Measurements from ENCODE around the gene ACER3. TPM values are rescaled to one million over a fixed set of nuclear protein-coding genes. Genes with fewer than 3 reads are reported as not detected.

The ACER3 gene
- polyA plus RNA-seq, 3 donors: 22.9 to 45.4 (median 23.6) TPM

GRCh38 chr11:76999597-76999996 is 138.9 kb downstream of the ACER3 start:
- Histone ChIP-seq H3K4me2 (replicated peaks; ENCODE audit: extremely low read depth, low read length, poor library complexity, severe bottlenecking) (no peak overlapping the region), H3K27me3 (ENCODE audit: control insufficient read depth in 2 of 2, insufficient read depth in 2 of 2, low read length in 2 of 2) (no peaks in the 10 kb centered on the region), H3K9ac (ENCODE audit: insufficient read depth, low read length, poor library complexity, severe bottlenecking) (no peak overlapping the region), H3K36me3 (replicated peaks in 1 of 2; ENCODE audit: control insufficient read depth in 1 of 2, insufficient read depth in 2 of 2, low read length in 2 of 2) (peaks cover 41 to 89% of the 10 kb centered on the region in 2 donors), H3K4me1 (ENCODE audit: control insufficient read depth in 1 of 2, insufficient read depth in 2 of 2, low read length in 2 of 2) (no peaks in the 10 kb centered on the region), H4K20me1 (ENCODE audit: insufficient read depth, low read length) (no peaks in the 10 kb centered on the region), H2AFZ (ENCODE audit: insufficient read depth, low read depth, low read length, poor library complexity, severe bottlenecking) (no peak overlapping the region), H3K9me3 (replicated peaks in 1 of 2; ENCODE audit: control insufficient read depth in 1 of 2, insufficient read depth in 1 of 2, low read length in 2 of 2) (no peaks in the 10 kb centered on the region), H3K4me3 (replicated peaks in 1 of 3; ENCODE audit: low read depth in 2 of 3, low read length in 3 of 3) (no peak overlapping the region), H3K27ac (ENCODE audit: low read depth in 1 of 2, low read length in 2 of 2) (no peak overlapping the region), H3K79me2 (ENCODE audit: insufficient read depth, low read length) (no peaks in the 10 kb centered on the region)
- H3K27me3 Mint-ChIP-seq (ENCODE audit: low read depth in 3 of 3): no peaks in the 10 kb centered on the region
- WGBS (ENCODE audit: insufficient coverage): no CpG with 5 or more reads among the region's 1 CpG
- no peak for TF ChIP-seq CTCF (IDR thresholded peaks at IDR 0.05)
- peaks cover 0 to 4% (median 0%) of the 10 kb centered on the region in 7 donors for H3K9me3 Mint-ChIP-seq
- H3K36me3 Mint-ChIP-seq: peaks cover 65 to 68% of the 10 kb centered on the region in 2 donors
- no peak overlapping the region for H3K27ac Mint-ChIP-seq
- no peaks in the 10 kb centered on the region for H3K4me1 Mint-ChIP-seq
- no peak for DNase-seq
- intact Hi-C loops (cut with micrococcal nuclease): no loop called here
- no peak overlapping the region for H3K4me3 Mint-ChIP-seq

- no CpG with 5 or more reads among the region's 1 CpG for WGBS (ENCODE audit: insufficient coverage)
- Mint-ChIP-seq H3K27me3 (ENCODE audit: low read depth in 3 of 3) (no peaks in the 10 kb centered on the region), H3K9me3 (peaks cover 0 to 8% (median 3%) of the 10 kb centered on the region in 7 donors), H3K4me1 (no peaks in the 10 kb centered on the region), H3K4me3 (no peak overlapping the region), H3K36me3 (peaks cover 71 to 80% of the 10 kb centered on the region in 2 donors), H3K27ac (no peak overlapping the region)
- Histone ChIP-seq H3K27ac (ENCODE audit: low read depth in 1 of 2, low read length in 2 of 2) (no peak overlapping the region), H3K9me3 (replicated peaks in 1 of 2; ENCODE audit: control insufficient read depth in 1 of 2, insufficient read depth in 1 of 2, low read length in 2 of 2) (no peaks in the 10 kb centered on the region), H3K4me3 (replicated peaks in 1 of 3; ENCODE audit: low read depth in 2 of 3, low read length in 3 of 3) (no peak overlapping the region), H3K36me3 (replicated peaks in 1 of 2; ENCODE audit: control insufficient read depth in 1 of 2, insufficient read depth in 2 of 2, low read length in 2 of 2) (peaks cover 39 to 89% of the 10 kb centered on the region in 2 donors), H3K27me3 (ENCODE audit: control insufficient read depth in 2 of 2, insufficient read depth in 2 of 2, low read length in 2 of 2) (no peaks in the 10 kb centered on the region), H4K20me1 (ENCODE audit: insufficient read depth, low read length) (no peaks in the 10 kb centered on the region), H2AFZ (ENCODE audit: insufficient read depth, low read depth, low read length, poor library complexity, severe bottlenecking) (no peak overlapping the region), H3K79me2 (ENCODE audit: insufficient read depth, low read length) (no peaks in the 10 kb centered on the region), H3K4me2 (replicated peaks; ENCODE audit: extremely low read depth, low read length, poor library complexity, severe bottlenecking) (no peak overlapping the region), H3K9ac (ENCODE audit: insufficient read depth, low read length, poor library complexity, severe bottlenecking) (no peak overlapping the region), H3K4me1 (ENCODE audit: control insufficient read depth in 1 of 2, insufficient read depth in 2 of 2, low read length in 2 of 2) (no peaks in the 10 kb centered on the region)
- intact Hi-C loops (cut with micrococcal nuclease): no loop called here
- no peak for TF ChIP-seq CTCF (IDR thresholded peaks at IDR 0.05)
- DNase-seq: no peak
Observed at GRCh38 chr11:77001613-77002012, 140.9 kb downstream of the ACER3 start.

Measured in CD14-positive monocyte (primary cell).